Activated CD4-positive, alpha-beta T cell treated with anti-CD3 and anti-CD28 coated beads, Interleukin-2, Interleukin-4, amounts not matched to agents 100 ng/mL and 50 ng/mL, durations not matched to agents 16 hours and 8 hours (primary cell): ENCODE data around the gene GPER1.

Experiments
- DNase-seq: peaks from one replicate; pipeline ENCODE4 v3.0.0-alpha.2; 2020; ENCODE audit warnings: low spot score

Gene GPER1

GRCh38 chr7:1054438-1054837 is 33.5 kb upstream of the GPER1 start:
- no peak for DNase-seq

- DNase-seq, result no peak
Measured at GRCh38 chr7:1054861-1055450, 33.0 kb upstream of the GPER1 start.

- no peak for DNase-seq
Measured at GRCh38 chr7:1055491-1055955, 32.4 kb upstream of the GPER1 start.

GRCh38 chr7:1055956-1056784 is 31.7 kb upstream of the GPER1 start:
- DNase-seq, result no peak

GRCh38 chr7:1056785-1057410 is 31.0 kb upstream of the GPER1 start:
- no peak for DNase-seq

- DNase-seq, result no peak
Measured at GRCh38 chr7:1057416-1058291, 30.3 kb upstream of the GPER1 start.

GRCh38 chr7:1058311-1058710 is 29.6 kb upstream of the GPER1 start:
- no peak for DNase-seq

- DNase-seq, result no peak
Measured at GRCh38 chr7:1058821-1059199, 29.1 kb upstream of the GPER1 start.

- no peak for DNase-seq
Measured at GRCh38 chr7:1059200-1060091, 28.5 kb upstream of the GPER1 start.

- DNase-seq, result no peak
Measured at GRCh38 chr7:1060315-1061072, 27.4 kb upstream of the GPER1 start.

- no peak for DNase-seq
Measured at GRCh38 chr7:1061180-1061579, 26.7 kb upstream of the GPER1 start.

GRCh38 chr7:1062296-1063294 is 25.3 kb upstream of the GPER1 start:
- DNase-seq, result no peak

GRCh38 chr7:1063361-1063760 is 24.6 kb upstream of the GPER1 start:
- DNase-seq, result no peak

- DNase-seq, result no peak
Measured at GRCh38 chr7:1064581-1064980, 23.3 kb upstream of the GPER1 start.

GRCh38 chr7:1065263-1065584 is 22.7 kb upstream of the GPER1 start:
- DNase-seq, result no peak

GRCh38 chr7:1065585-1066241 is 22.2 kb upstream of the GPER1 start:
- DNase-seq, result peak; percentile 81

- no peak for DNase-seq
Measured at GRCh38 chr7:1066242-1066588, 21.7 kb upstream of the GPER1 start.

GRCh38 chr7:1068013-1068412 is 19.9 kb upstream of the GPER1 start:
- no peak for DNase-seq

- DNase-seq, result no peak
Measured at GRCh38 chr7:1068619-1069018, 19.3 kb upstream of the GPER1 start.
